Erythroblast (primary cell): ENCODE measurements around the gene P3H2.
"Not testable (repeated sequence)": the region's sequence is repeated elsewhere in the genome, so short reads cannot be mapped to it uniquely, and the experiment has no call there.

ENCODE experiments used
- DNase-seq, 2 experiments: peaks; one replicate each; lab custom pipeline; 2025; lab: John Stamatoyannopoulos, UW
- GATA1 ChIP-seq: IDR thresholded peaks from 2 replicates; pipeline ENCODE4 v1.6.1; 2011; ENCODE audit warnings: low read depth, mild to moderate bottlenecking, control low read depth, low read length, moderate library complexity
- POLR2A ChIP-seq: IDR thresholded peaks from 2 replicates; pipeline ENCODE4 v1.6.1; 2011; ENCODE audit warnings: mild to moderate bottlenecking, low read length

P3H2 gene

DNA sequence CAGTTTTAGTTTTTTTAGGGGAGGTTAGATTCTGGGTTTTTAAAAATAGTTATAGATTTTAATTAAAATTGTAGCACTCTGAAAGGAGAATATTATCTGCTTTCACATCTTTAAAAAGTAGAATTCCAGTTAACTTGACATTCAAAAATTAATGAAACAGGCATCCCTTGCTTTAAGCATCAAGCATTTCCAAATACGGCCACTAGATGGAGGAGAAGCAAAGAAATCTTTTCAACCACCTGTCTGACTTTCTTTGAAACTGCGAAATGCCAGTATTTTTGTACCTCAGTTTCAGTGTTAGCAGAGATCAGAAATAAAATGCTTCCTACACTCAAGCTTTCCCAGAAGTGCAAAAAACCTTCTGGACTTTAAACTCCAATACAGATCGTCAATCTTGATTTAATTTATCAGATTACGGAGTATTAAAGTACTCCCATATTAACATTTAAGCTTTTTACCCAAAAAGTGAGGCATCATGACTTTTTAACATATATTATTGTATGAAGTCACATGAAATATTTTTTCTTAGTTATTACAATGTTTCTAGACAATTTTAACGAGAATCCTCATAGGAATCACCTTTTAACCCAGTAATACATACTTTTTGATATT is 153.3 kb downstream of the P3H2 start:
- peak; percentile 35 to 65 for DNase-seq
- no peak for TF ChIP-seq GATA1
- TF ChIP-seq POLR2A, result no peak

GRCh38 chr3:189966843-189967242 is 153.9 kb downstream of the P3H2 start:
- TF ChIP-seq POLR2A (no peak), GATA1 (no peak)
- no peak for DNase-seq

GRCh38 chr3:189964623-189965332 is 155.9 kb downstream of the P3H2 start:
- TF ChIP-seq POLR2A (no peak), GATA1 (no peak)
- DNase-seq, result no peak

DNA sequence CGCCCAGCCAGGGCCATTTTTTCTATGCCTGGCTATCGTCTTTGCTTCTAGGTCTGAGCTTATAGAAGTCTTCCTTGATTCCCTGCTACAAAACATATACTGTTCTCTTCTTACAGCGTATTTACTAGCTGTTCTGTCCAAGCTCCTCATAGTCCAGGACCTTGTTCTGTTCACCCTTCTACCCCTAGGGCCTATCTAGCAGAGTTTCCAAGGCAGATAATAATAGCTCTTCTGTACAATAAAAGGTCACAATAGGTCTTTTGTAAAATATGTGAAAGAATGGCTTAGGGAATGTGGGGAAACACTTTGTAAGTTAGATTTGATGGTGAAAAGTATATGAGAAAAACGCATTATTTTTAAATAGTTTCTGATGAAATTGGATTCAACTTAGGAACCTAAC is 158.2 kb downstream of the P3H2 start:
- DNase-seq, result no peak
- no peak for TF ChIP-seq GATA1
- TF ChIP-seq POLR2A, result no peak

GRCh38 chr3:189961522-189962161 is 159.1 kb downstream of the P3H2 start:
- peak; percentile 47 to 72 for DNase-seq
- no peak for TF ChIP-seq POLR2A
- TF ChIP-seq GATA1, result no peak

DNA sequence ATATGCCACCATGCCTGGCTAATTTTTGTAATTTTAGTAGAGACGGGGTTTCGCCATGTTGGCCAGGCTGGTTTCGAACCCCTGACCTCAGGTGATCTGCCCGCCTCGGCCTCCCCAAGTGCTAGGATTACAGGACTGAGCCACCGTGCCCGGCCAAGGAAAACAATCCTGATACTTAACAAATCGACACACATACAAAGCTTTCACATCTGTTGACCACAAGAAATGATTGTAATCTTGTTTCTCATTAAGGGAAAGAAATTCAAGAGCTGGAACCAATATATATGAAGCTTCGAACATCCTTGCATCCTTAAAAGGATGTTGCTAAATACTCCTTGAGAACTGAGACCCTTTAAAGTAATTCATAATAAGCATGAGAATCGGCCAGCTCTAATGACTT is 159.6 kb downstream of the P3H2 start:
- DNase-seq, result not testable (repeated sequence)

GRCh38 chr3:189954733-189955665 is 165.7 kb downstream of the P3H2 start:
- no peak for DNase-seq
- TF ChIP-seq POLR2A (no peak), GATA1 (no peak)

DNA sequence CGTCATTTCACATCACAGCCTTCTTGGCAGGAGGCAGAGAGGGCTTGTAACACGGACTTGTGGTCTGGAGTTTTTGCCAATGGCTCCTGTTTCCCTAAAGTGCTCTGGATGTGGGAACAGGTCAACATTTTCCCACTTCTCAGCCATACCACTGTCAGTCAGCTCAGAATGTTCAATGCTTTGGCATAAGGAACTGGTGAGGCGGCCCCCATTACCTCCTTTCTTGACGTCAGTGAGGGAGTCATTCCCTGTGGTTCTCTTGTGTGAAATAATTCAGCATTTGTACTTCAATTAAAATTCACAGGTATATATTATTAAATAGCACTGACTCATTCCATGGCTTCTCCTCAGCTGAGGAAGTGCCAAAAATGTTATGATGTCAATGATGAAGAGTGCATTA is 167.1 kb downstream of the P3H2 start:
- TF ChIP-seq POLR2A (no peak), GATA1 (no peak)
- DNase-seq, result no peak

GRCh38 chr3:189952272-189952671 is 168.4 kb downstream of the P3H2 start:
- TF ChIP-seq POLR2A, result no peak
- TF ChIP-seq GATA1, result no peak
- DNase-seq, result no peak

DNA sequence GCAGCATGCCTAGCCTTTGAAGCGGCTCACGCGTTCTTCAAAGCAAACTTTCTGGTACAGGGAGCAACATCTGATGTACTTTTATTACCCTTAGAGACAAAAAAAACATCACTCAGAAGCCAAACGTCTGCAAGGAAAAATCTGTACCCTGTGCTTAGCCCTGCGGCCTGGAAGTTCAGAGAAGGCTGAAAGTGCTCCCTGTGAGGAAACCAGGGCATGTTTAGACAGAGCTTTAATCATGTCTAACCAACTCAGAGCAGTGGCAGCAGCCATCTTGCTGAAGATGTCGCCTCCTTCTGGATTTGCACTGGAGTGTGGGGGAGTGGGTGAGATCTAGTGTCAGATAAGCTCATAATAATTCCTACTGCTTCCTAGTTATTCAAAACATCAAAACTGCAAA is 170.4 kb downstream of the P3H2 start:
- DNase-seq, result no peak
- TF ChIP-seq POLR2A (no peak), GATA1 (no peak)

- no peak for DNase-seq
- TF ChIP-seq POLR2A (no peak), GATA1 (no peak)
Observed at GRCh38 chr3:189949580-189949979, 171.1 kb downstream of the P3H2 start.

GRCh38 chr3:189948724-189949045 is 172.0 kb downstream of the P3H2 start:
- TF ChIP-seq GATA1 (no peak), POLR2A (no peak)
- DNase-seq, result no peak

- no peak for DNase-seq
- TF ChIP-seq POLR2A (no peak), GATA1 (no peak)
Observed at GRCh38 chr3:189947948-189948723, 172.6 kb downstream of the P3H2 start.
